Cardiac muscle cell (in vitro differentiated cells and primary cell): ENCODE data around the gene ZNF268. TPM values are rescaled to one million over a fixed set of nuclear protein-coding genes. Genes with fewer than 3 reads are reported as not detected.

ENCODE experiments used
- DNase-seq, 2 donors: peaks; one replicate each; pipeline versions ENCODE4 v3.0.0 to v3.0.0-alpha.2; 2010 to 2017; ENCODE audit warnings: low read depth in 1 of 2, low spot score in 1 of 2
- H3K27ac ChIP-seq: fragments of 200-600 bp; sonication (generic); 2 replicates; pipeline ENCODE4 v1.5.1; 2016
- H3K27me3 ChIP-seq: fragments of 200-600 bp; sonication (generic); 2 replicates; pipeline ENCODE4 v1.6.0; 2016; ENCODE audit warnings: control low read depth
- H3K36me3 ChIP-seq: fragments of 200-600 bp; sonication (generic); 2 replicates; pipeline ENCODE4 v1.5.1; 2016; ENCODE audit warnings: control low read depth
- H3K4me1 ChIP-seq: fragments of 200-600 bp; sonication (generic); 2 replicates; pipeline ENCODE4 v1.8.1; 2017; ENCODE audit warnings: low read depth, mild to moderate bottlenecking, mixed run types
- H3K4me3 ChIP-seq: fragments of 200-600 bp; sonication (generic); 2 replicates; pipeline ENCODE4 v1.5.1; 2016; ENCODE audit warnings: mild to moderate bottlenecking
- H3K9me3 ChIP-seq: fragments of 200-600 bp; sonication (generic); 2 replicates; pipeline ENCODE4 v1.5.1; 2017; ENCODE audit warnings: low read depth, mild to moderate bottlenecking, control low read depth
- CTCF ChIP-seq: IDR thresholded peaks from 2 replicates; pipeline ENCODE4 v1.5.1; 2012; ENCODE audit warnings: low read depth, mild to moderate bottlenecking, low read length
- polyA plus RNA-seq: library from polyadenylated mRNA; unstranded; fragments of >200 nt; fragmentation: Nextera tagmentation; extraction: Ambion mirVana; gene quantifications from 2 replicates; pipeline ENCODE4 v1.2.1, GENCODE V29; 2016
- total RNA-seq: library from RNA; depleted of rRNA; stranded (reverse); fragments of >200 nt; gene quantifications from 2 replicates; pipeline ENCODE4 v1.2.3, GENCODE V29; 2016

ZNF268 gene
- total and polyA plus RNA-seq, 2 experiments from 2014 or later = 12.4 to 34.1 TPM

GRCh38 chr12:133172491-133172890, 8.8 kb upstream of the ZNF268 start:
- DNase-seq = no peak
- H3K27me3 ChIP-seq = no peaks in the 10 kb centered on the region
- H3K9me3 ChIP-seq = peaks cover 3% of the 10 kb centered on the region
- H3K4me3 ChIP-seq = no peak overlapping the region
- no peaks in the 10 kb centered on the region for H3K4me1 ChIP-seq
- no peaks in the 10 kb centered on the region for H3K36me3 ChIP-seq
- no peak overlapping the region for H3K27ac ChIP-seq
- TF ChIP-seq CTCF = no peak

- Histone ChIP-seq H3K4me3 (no peak overlapping the region), H3K9me3 (peaks cover 3% of the 10 kb centered on the region), H3K27me3 (no peaks in the 10 kb centered on the region), H3K36me3 (no peaks in the 10 kb centered on the region), H3K27ac (no peak overlapping the region), H3K4me1 (no peaks in the 10 kb centered on the region)
- DNase-seq = no peak
- no peak for TF ChIP-seq CTCF
These were observed 6.4 kb upstream of the ZNF268 start for GRCh38 chr12:133174901-133175300.

GRCh38 chr12:133180669-133181068, 626 bp upstream of the ZNF268 start:
- TF ChIP-seq CTCF = no peak
- DNase-seq = no peak
- Histone ChIP-seq H3K27me3 (no peaks in the 10 kb centered on the region), H3K4me1 (peaks cover 5% of the 10 kb centered on the region), H3K27ac (no peak overlapping the region), H3K36me3 (peaks cover 2% of the 10 kb centered on the region), H3K4me3 (no peak overlapping the region), H3K9me3 (no peaks in the 10 kb centered on the region)

GRCh38 chr12:133190176-133190575, 8.9 kb downstream of the ZNF268 start:
- no peak overlapping the region for H3K4me3 ChIP-seq
- no peak for DNase-seq
- peaks cover 67% of the 10 kb centered on the region for H3K36me3 ChIP-seq
- no peaks in the 10 kb centered on the region for H3K4me1 ChIP-seq
- no peak overlapping the region for H3K27ac ChIP-seq
- TF ChIP-seq CTCF = no peak
- no peaks in the 10 kb centered on the region for H3K27me3 ChIP-seq
- H3K9me3 ChIP-seq = peaks cover 3% of the 10 kb centered on the region

- no peak overlapping the region for H3K4me3 ChIP-seq
- DNase-seq = no peak
- TF ChIP-seq CTCF = no peak
- H3K27me3 ChIP-seq = no peaks in the 10 kb centered on the region
- peaks cover 6% of the 10 kb centered on the region for H3K9me3 ChIP-seq
- no peaks in the 10 kb centered on the region for H3K4me1 ChIP-seq
- peaks cover 63% of the 10 kb centered on the region for H3K36me3 ChIP-seq
- H3K27ac ChIP-seq = no peak overlapping the region
These were observed 11.6 kb downstream of the ZNF268 start for GRCh38 chr12:133192847-133193246.

GRCh38 chr12:133201888-133202287, 20.6 kb downstream of the ZNF268 start:
- Histone ChIP-seq H3K4me3 (no peak overlapping the region), H3K27ac (no peak overlapping the region), H3K27me3 (no peaks in the 10 kb centered on the region), H3K36me3 (peaks cover 17% of the 10 kb centered on the region), H3K4me1 (no peaks in the 10 kb centered on the region), H3K9me3 (peaks cover 33% of the 10 kb centered on the region)
- no peak for DNase-seq
- TF ChIP-seq CTCF = no peak
